HepG2 (cell line): ENCODE results near the gene ABCB9.

Experiments used
- ARHGAP35 ChIP-seq: sonication (generic); formaldehyde crosslinking; IDR thresholded peaks from 2 replicates; pipeline ENCODE4 v1.9.0; 2022; ENCODE audit warnings: mild to moderate bottlenecking, inconsistent platforms, moderate library complexity, missing genetic modification reagents, borderline replicate concordance
- CBX2 ChIP-seq, 2 experiments: fragments of 200-600 bp in 1 of 2; sonication (generic); formaldehyde crosslinking in 1 of 2; IDR thresholded peaks; 2 replicates each; pipeline versions ENCODE4 v1.7.0 to v1.8.1; 2018 to 2022; ENCODE audit warnings: low read depth in 2 of 2, low read length in 1 of 2, mild to moderate bottlenecking in 1 of 2, missing genetic modification reagents in 1 of 2
- CTCF ChIP-seq: sonication (generic); formaldehyde crosslinking; IDR thresholded peaks from 2 replicates; pipeline ENCODE4 v1.5.0; 2020; ENCODE audit warnings: mild to moderate bottlenecking, missing genetic modification reagents, moderate library complexity
- HDAC2 ChIP-seq: sonication (generic); formaldehyde crosslinking; IDR thresholded peaks from 2 replicates; pipeline ENCODE4 v1.4.0; 2020; ENCODE audit warnings: missing genetic modification reagents
- REST ChIP-seq, 2 experiments: IDR thresholded peaks; 2 replicates each; pipeline ENCODE4 v1.6.1; 2011 to 2012; ENCODE audit warnings: low read length in 2 of 2, borderline replicate concordance in 1 of 2, low read depth in 1 of 2, mild to moderate bottlenecking in 1 of 2, moderate library complexity in 1 of 2
- TARDBP ChIP-seq: sonication (generic); formaldehyde crosslinking; IDR thresholded peaks from 2 replicates; pipeline ENCODE4 v1.8.0; 2022; ENCODE audit warnings: mild to moderate bottlenecking, missing genetic modification reagents
- TP53 ChIP-seq: sonication (generic); formaldehyde crosslinking; conservative IDR thresholded peaks from 2 replicates; pipeline ENCODE4 v1.4.0; 2020; ENCODE audit warnings: missing genetic modification reagents
- ZNF232 ChIP-seq: sonication (generic); formaldehyde crosslinking; IDR thresholded peaks from 2 replicates; pipeline ENCODE4 v1.4.0; 2020; ENCODE audit warnings: missing genetic modification reagents, borderline replicate concordance
- ZNF33A ChIP-seq: sonication (generic); formaldehyde crosslinking; IDR thresholded peaks from 2 replicates; pipeline ENCODE4 v1.5.1; 2020; ENCODE audit warnings: missing genetic modification reagents, mild to moderate bottlenecking, moderate library complexity, borderline replicate concordance
- ZNF460 ChIP-seq: sonication (generic); formaldehyde crosslinking; IDR thresholded peaks from 2 replicates; pipeline ENCODE4 v1.5.1; 2020; ENCODE audit warnings: missing genetic modification reagents, mild to moderate bottlenecking, borderline replicate concordance
- ZNF512 ChIP-seq: sonication (generic); formaldehyde crosslinking; IDR thresholded peaks from 2 replicates; pipeline ENCODE4 v1.4.0; 2020; ENCODE audit warnings: mild to moderate bottlenecking, missing genetic modification reagents
- ZNF704 ChIP-seq: sonication (generic); formaldehyde crosslinking; IDR thresholded peaks from 2 replicates; pipeline ENCODE4 v1.8.1; 2023; ENCODE audit warnings: mild to moderate bottlenecking, inconsistent platforms, moderate library complexity, missing genetic modification reagents, borderline replicate concordance
- ZNF772 ChIP-seq: sonication (generic); formaldehyde crosslinking; IDR thresholded peaks from 2 replicates; pipeline ENCODE4 v1.5.0; 2020; ENCODE audit warnings: mild to moderate bottlenecking, missing genetic modification reagents
- ZNF878 ChIP-seq: sonication (generic); formaldehyde crosslinking; IDR thresholded peaks from 2 replicates; pipeline ENCODE4 v1.8.1; 2023; ENCODE audit warnings: mild to moderate bottlenecking, missing genetic modification reagents, moderate library complexity

- TF ChIP-seq ZNF33A (CRISPR knock-in tag) (no peak), ZNF704 (CRISPR knock-in tag) (no peak), TARDBP (no peak), CTCF (CRISPR knock-in tag) (no peak), HDAC2 (no peak), ZNF460 (CRISPR knock-in tag) (no peak), ARHGAP35 (CRISPR knock-in tag) (no peak), TP53 (CRISPR knock-in tag) (no peak), ZNF878 (CRISPR knock-in tag) (no peak), ZNF512 (CRISPR knock-in tag) (no peak), ZNF232 (CRISPR knock-in tag) (no peak), ZNF772 (CRISPR knock-in tag) (no peak), CBX2 (IDR thresholded peaks at IDR 0.05; ENCODE audit: low read depth, low read length) (no peak), CBX2 (CRISPR knock-in tag; IDR thresholded peaks at IDR 0.05; ENCODE audit: low read depth) (no peak), REST (IDR thresholded peaks at IDR 0.05; ENCODE audit: borderline replicate concordance in 1 of 2, low read depth in 1 of 2, low read length in 2 of 2) (no peak)
Measured at GRCh38 chr12:122977655-122978392, 11.6 kb upstream of the ABCB9 start.
